NCI-H526 treated with DMSO at 0.1 percent for 48 hours (cell line): Measurements from ENCODE around the gene CEACAM1.
A peak's percentile ranks its signal among the peaks of the same experiment; 100 is the strongest.
"Not testable (repeated sequence)": the region's sequence is repeated elsewhere in the genome, so short reads cannot be mapped to it uniquely, and the experiment has no call there.

Source experiments
- DNase-seq: peaks from one replicate; lab custom pipeline; 2025; lab: John Stamatoyannopoulos, UW

The CEACAM1 gene

GRCh38 chr19:42548552-42548951 is 20.3 kb upstream of the CEACAM1 start:
- DNase-seq, result no peak

DNA sequence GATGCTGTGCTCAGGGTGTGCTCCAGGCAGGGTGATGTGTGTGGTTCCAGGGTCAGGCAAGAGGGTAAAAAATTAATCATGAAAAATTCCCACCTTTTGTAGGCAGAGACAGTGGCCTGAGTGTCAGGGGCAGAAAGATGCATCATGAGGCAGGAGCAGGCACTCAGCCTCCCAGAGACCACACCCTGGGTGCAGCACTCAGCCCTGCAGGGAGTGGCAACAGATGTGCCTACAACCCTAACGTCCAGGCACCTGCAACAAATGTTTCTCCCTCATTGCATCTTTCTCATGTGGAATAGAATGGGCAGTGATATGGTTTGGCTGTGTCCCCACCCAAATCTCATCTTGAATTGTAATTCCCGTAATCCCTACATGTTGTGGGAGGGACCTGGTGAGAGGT is 19.6 kb upstream of the CEACAM1 start:
- no peak for DNase-seq

DNA sequence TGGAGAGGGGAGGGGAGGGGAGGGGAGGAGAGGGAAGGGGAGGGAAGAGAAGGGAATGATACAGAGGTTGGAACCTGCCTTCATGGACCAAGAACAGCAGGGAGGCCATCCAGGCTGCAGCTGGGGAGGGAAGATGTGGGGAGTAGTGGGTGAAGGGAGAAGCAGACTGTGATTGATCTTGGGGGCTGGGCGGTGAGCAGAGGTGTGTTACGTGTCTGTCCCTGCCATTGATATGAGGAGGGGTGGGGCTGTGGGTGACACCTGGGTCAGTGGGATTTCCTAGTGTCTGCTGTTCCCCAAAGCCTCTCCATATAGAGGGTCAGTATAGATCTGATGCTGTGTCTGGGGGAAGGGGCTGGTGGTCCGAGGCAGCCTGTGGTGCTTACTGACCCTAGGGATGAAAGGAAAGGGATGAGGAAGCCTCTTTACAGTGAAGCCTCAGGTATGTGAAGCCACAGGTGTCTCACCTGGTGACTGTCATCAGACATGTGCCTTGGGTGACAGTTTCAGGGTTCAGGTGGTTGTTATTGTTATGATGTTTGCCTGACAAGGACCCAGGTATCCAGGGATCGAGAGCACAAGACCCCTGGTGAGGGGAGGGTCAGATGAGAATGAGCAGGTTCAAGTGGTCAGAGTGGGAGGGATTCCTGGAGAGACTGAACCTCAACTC is 18.7 kb upstream of the CEACAM1 start:
- DNase-seq, result no peak

GRCh38 chr19:42544146-42544545 is 15.9 kb upstream of the CEACAM1 start:
- no peak for DNase-seq

DNA sequence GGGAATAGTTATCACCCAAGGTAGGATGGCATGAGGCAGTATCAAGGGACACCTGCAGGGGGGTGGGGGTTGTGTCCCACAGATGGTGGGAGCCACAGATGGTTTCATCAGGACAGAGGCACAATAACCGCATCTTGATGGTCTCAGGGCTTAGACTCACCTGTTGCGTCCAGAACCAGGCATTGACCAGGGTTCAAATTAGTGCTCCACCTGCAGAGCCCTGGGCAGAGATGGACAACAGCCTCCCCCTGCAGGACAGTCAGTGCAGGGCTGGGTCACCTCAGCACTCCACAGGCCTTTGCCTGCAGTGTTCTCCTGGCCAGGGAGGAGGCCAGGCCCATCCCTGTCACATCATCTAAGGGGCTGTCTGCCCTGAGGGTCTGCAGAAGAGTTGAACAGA is 14.5 kb upstream of the CEACAM1 start:
- no peak for DNase-seq

DNA sequence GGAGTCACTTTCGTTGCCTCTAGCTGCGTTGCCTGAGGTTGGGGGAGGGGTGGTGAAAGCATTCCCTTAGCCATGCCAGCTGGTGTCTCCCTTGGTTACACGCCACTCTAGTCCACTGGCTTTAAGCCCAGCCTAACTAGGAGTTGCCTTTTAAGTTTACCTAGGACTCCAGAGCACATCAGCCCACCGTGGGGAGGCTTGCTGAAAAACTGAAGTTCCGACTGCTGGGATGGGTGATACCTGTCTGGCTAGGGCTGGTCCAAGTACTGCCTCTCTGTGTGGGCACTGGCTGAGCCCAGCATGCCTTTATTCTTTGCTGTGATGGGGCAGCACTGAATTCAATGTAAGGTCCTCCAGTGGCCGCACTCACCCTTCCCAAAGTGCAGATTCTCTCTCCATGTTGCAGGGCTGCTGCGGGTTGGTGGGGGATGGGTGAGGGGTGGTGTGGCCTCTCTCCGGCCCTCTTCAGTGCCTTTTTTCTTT is 11.8 kb upstream of the CEACAM1 start:
- peak; percentile 26 for DNase-seq

DNA sequence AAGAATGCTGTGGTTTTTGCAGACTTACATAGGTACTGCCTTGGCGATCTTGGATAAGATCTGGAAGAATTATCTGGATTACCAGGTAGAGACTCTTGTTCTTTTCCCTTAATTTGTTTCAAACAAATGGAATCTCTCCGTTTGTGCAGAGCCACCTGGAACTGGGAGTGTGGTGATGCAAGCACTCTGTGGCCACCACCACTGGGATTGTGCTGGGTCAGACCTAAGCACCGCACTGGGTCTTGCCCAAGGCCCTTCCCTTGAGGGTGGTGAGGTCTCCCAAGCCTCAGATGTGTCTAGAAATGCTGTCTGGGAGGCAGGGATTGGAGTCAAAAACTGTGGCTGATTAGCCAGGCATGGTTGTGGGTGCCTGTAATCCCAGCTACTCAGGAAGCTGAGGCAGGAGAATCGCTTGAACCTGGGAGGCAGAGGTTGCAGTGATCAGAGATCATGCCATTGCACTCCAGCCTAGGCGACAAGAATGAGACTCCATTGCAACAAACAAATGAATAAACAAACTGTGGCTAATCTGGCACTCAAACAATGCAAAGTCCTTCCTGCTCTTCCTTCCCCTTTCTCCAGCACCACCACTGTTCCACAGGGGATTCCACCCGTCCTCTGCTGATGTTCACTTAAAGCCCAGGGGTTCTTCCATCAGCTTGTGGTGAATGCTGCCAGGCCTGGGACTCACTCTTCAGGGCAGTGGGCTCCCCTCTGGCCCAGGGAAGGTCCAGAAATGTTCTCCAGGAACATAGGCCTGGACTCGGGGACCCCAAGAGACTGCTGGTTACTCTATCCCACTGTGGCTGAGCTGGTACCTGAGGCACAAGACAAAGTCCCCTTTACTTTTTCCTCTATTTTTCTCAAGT is 10.8 kb upstream of the CEACAM1 start:
- no peak for DNase-seq

DNA sequence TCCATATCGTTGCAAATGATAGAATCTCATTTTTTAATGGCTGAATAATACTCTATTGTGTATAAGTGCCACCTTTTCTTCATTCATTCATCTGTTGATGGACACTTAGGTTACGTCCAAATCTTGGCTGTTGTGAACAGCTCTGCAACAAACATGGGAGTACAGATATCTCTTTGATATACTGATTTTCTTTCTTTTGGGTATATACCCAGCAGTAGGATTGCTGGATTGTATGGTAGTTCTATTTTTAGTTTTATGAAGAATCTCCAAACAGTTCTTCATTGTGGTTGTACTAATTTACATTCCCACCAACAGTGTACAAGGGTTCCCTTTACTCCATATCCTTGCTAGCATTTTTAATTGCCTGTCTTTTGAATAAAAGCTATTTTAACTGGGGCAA is 7.0 kb upstream of the CEACAM1 start:
- peak; percentile 97 for DNase-seq

DNA sequence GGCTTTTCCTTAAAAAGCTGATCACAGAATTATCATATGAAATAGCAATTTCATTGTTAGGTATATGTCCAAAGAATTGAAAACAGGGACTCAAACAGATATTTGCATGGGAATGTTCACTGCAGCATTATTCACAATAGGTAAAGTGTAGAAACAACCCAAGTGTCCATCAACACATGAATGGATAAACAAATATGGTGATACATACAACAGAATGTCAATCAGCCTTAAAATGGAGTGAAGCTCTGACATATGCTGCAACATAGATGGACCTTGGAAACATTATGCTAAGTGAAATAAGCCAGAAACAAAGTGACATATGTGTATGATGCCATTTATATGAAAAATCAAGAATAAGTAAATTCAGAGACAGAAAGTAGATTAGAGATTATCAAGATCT is 6.1 kb upstream of the CEACAM1 start:
- peak; percentile 65 for DNase-seq

GRCh38 chr19:42532891-42533290 is 4.6 kb upstream of the CEACAM1 start:
- no peak for DNase-seq

GRCh38 chr19:42531313-42531712 is 3.0 kb upstream of the CEACAM1 start:
- no peak for DNase-seq

GRCh38 chr19:42529248-42529764 is 1.0 kb upstream of the CEACAM1 start:
- DNase-seq, result peak; percentile 35

- DNase-seq, result no peak
Measured at GRCh38 chr19:42524943-42525342, 3.3 kb downstream of the CEACAM1 start.

DNA sequence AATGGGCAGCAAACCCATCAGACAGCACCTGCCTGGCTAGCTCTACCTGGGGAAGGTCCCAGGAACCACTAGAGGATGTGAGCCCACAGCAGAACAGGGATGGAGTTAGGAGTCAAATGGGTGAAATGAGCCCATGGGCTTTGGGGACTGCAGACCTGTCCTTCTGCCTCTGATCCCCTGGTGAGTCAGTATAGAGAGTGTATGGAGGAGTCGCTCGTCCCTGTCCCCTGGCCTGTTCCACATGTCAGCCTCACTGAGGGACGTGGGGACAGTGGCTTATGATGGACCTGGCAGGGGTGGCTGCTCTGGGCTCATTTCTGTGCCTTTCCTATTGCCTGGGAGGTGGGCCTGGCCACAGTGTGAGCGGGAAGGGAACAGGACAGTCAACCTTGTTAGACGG is 4.0 kb downstream of the CEACAM1 start:
- no peak for DNase-seq

- not testable (repeated sequence) for DNase-seq
Measured at GRCh38 chr19:42522262-42522661, 6.0 kb downstream of the CEACAM1 start.

DNA sequence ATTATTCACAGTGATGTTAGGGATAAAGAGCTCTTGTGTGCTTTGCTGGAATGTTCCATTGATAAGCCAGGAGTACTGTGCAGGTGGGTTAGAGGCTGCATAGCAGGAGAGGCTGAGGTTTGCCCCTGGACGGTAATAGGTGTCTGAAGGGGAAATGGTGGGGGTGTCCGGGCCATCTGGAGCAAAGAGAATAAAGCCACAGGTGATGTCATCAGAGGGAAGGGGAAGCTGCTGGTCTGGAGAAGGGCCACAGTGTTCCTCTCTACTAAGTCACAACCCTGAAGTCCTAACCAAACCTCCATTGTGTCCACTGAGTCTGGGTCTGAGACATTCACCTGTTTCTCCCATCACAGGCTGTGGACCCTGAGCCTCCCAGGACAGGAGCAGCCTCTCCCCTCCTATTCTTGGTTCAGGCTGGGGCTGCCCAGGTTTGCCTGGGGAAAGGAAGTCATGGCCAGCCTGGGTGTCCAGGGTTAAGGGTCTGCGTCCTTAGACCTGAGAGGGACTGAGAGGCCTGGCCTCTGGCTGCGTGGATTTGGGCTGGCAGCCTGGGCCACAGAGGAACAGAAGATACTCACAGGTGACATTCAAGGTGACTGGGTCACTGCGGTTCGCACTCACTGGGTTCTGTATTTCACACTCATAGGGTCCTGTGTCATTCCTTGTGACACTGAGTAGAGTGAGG is 6.8 kb downstream of the CEACAM1 start:
- no peak for DNase-seq

GRCh38 chr19:42519108-42519507 is 9.2 kb downstream of the CEACAM1 start:
- no peak for DNase-seq

- no peak for DNase-seq
Measured at GRCh38 chr19:42516771-42517170, 11.5 kb downstream of the CEACAM1 start.

DNA sequence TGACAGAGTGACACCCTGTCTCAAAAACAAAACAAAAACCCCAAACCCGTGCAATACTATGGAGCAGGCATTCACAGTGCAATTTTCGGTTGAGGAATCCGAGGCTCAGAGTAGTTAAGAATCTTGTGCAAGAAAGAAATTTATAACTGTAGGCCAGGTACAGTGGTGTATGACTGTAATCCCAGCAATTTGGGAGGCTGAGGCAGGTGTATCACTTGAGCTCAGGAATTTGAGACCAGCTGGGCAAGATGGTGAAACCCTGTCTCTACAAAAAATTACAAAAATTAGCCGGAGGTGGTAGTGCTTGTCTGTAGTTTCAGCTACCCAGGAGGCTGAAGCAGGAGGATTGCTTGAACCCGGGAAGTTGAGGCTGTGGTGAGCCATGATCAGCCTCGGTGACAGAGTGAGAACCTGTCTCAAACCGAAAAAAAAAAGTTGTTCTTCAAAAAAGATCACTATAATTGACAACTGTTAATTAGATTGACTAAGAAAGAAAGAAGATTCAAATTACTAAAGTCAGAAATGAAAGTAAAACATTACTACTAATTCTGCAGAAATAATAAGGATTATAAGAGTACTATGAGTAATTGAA is 12.9 kb downstream of the CEACAM1 start:
- DNase-seq, result no peak

DNA sequence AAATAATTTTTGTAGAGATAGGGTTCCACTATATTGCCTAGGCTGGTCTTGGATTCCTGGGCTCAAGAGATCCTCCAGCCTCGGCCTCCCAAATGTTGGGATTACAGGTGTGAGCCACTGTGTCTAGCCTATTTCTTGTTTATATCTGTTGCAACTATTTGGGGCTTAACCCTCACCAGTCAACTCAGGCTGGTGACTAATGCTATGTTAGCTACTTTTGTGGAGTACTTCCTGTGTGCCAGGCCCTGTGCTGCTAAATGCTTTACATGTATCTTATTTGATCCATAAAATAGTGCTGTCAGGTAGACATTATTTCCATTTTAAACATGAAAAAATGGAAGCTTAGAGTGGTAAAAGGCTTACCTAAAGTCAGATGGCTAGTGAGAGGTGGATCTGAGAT is 13.8 kb downstream of the CEACAM1 start:
- no peak for DNase-seq

DNA sequence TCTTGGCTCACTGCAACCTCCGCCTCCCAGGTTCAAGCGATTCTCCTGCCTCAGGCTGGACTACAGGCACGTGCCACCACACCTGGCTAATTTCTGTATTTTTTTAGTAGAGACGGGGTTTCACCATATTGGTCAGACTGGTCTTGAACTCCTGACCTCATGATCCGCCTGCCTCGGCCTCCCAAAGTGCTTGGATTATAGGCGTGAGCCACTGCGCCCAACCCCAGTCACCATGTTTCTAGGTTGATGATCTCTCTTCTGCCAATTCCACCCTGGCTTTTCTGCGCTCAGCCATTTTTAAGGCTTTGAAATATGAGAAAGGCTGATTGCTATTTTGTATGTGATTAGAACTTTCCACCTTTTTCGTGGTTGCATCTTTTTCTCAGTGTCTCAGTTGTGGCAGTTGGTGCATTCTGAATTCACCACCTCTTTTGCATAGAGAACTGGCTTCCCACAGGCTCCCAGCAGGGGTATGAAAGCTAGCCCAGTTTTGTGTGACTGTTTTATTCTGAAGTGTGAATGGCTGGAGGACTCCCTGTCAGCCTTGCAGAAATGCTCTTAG is 15.5 kb downstream of the CEACAM1 start:
- peak; percentile 61 for DNase-seq

GRCh38 chr19:42512130-42512636 is 16.1 kb downstream of the CEACAM1 start:
- DNase-seq, result no peak
